HepG2 (cell line): ENCODE results near the gene DNASE2. TPM values are rescaled to one million over a fixed set of nuclear protein-coding genes. Genes with fewer than 3 reads are reported as not detected.

Experiments
- ATAC-seq: fragments of 200-7000 bp; cut with Tn5 transposase; 3 replicates; pipeline ENCODE4 v1.9.1; 2020; ENCODE audit warnings: mild to moderate bottlenecking, moderate library complexity
- BruUV-seq: library from RNA; stranded (reverse); fragments of 400-500 nt; replicated peaks from 2 replicates; lab custom pipeline; 2021; lab: Mats Ljungman, UMichigan
- CTCF ChIA-PET: fragments of 300-600 bp; formaldehyde crosslinking; extraction: SDS; loops from one replicate; lab custom pipeline; 2021; ENCODE audit warnings: low total read pairs, inconsistent platforms, low intra/inter-chr PET ratio; lab: Yijun Ruan, JAX
- POLR2A ChIA-PET: fragments of 350-600 bp; sonication (Branson Sonifier 250); formaldehyde crosslinking; loops from one replicate; lab custom pipeline; 2020; ENCODE audit warnings: antibody characterized with exemption, inconsistent platforms; lab: Yijun Ruan, JAX
- DNase-seq: peaks from one replicate; pipeline ENCODE4 v3.0.0-alpha.2; 2015; ENCODE audit warnings: low spot score
- FAIRE-seq: peaks from 3 replicates; lab custom pipeline; 2011; peaks lifted over from hg19 to GRCh38; lab: Jason Lieb, UNC
- H2AFZ ChIP-seq: one replicate; pipeline ENCODE4 v1.6.1; 2011; ENCODE audit warnings: low read length, inconsistent platforms
- H3K27ac ChIP-seq: fragments of 300-600 bp; 3 replicates; pipeline ENCODE4 v1.8.0; 2011; ENCODE audit warnings: mixed run types, mild to moderate bottlenecking, mixed read lengths, low read length, inconsistent platforms; ENCODE audit not compliant: insufficient read depth; ENCODE audit errors: extremely low read length
- H3K27me3 ChIP-seq, 2 experiments: fragments of 200-600 bp in 1 of 2; 2 replicates in 1 of 2; 3 replicates in 1 of 2; pipeline versions ENCODE4 v1.6.0 to v1.8.0; 2011; ENCODE audit warnings: low read length in 2 of 2, mild to moderate bottlenecking in 2 of 2, moderate library complexity in 2 of 2, inconsistent platforms in 1 of 2; ENCODE audit not compliant: insufficient read depth in 2 of 2, control insufficient read depth in 1 of 2
- H3K36me3 ChIP-seq, 2 experiments: fragments of 200-600 bp in 1 of 2; replicated peaks in 1 of 2; 2 replicates in 1 of 2; 3 replicates in 1 of 2; pipeline versions ENCODE4 v1.5.1 to v1.8.0; 2011; ENCODE audit warnings: low read length in 2 of 2, inconsistent platforms in 1 of 2; ENCODE audit not compliant: insufficient read depth in 2 of 2, control insufficient read depth in 1 of 2
- H3K4me1 ChIP-seq: 2 replicates; pipeline ENCODE4 v1.5.1; 2012; ENCODE audit warnings: low read length, inconsistent platforms; ENCODE audit not compliant: insufficient read depth
- H3K4me2 ChIP-seq: 2 replicates; pipeline ENCODE4 v1.6.0; 2011; ENCODE audit warnings: low read depth, low read length, inconsistent platforms
- H3K4me3 ChIP-seq, 3 experiments: fragments of 200-600 bp in 1 of 3; sonication (generic), shearing (Covaris generic) in 1 of 3; replicated peaks in 1 of 3; 2 replicates each; pipeline ENCODE4 v1.5.1; 2011 to 2016; ENCODE audit warnings: low read length in 3 of 3, inconsistent platforms in 2 of 3, low read depth in 2 of 3, mild to moderate bottlenecking in 2 of 3, control low read depth in 1 of 3, mixed read lengths in 1 of 3; ENCODE audit not compliant: insufficient read depth in 1 of 3
- H3K79me2 ChIP-seq: one replicate; pipeline ENCODE4 v1.6.1; 2011; ENCODE audit warnings: low read length, inconsistent platforms; ENCODE audit not compliant: insufficient read depth
- H3K9ac ChIP-seq: 2 replicates; pipeline ENCODE4 v1.6.0; 2011; ENCODE audit warnings: mild to moderate bottlenecking, low read depth, low read length, inconsistent platforms; ENCODE audit not compliant: insufficient read depth
- H3K9me3 ChIP-seq: 2 replicates; pipeline ENCODE4 v1.5.1; 2012; ENCODE audit warnings: mild to moderate bottlenecking, low read length
- H4K20me1 ChIP-seq: 2 replicates; pipeline ENCODE4 v1.6.0; 2011; ENCODE audit warnings: inconsistent platforms, mild to moderate bottlenecking, low read length, moderate library complexity; ENCODE audit not compliant: insufficient read depth
- BORCS8-MEF2B ChIP-seq: sonication (generic); formaldehyde crosslinking; IDR thresholded peaks from 2 replicates; pipeline ENCODE4 v1.8.0; 2022; ENCODE audit warnings: mild to moderate bottlenecking, missing genetic modification reagents
- CHD4 ChIP-seq: fragments of 200-600 bp; sonication (generic); IDR thresholded peaks from 2 replicates; pipeline ENCODE4 v1.7.0; 2017; ENCODE audit warnings: mild to moderate bottlenecking, low read length, borderline replicate concordance
- EHMT2 ChIP-seq: fragments of 200-600 bp; sonication (generic); IDR thresholded peaks from 2 replicates; pipeline ENCODE4 v1.7.0; 2017; ENCODE audit warnings: antibody characterized with exemption, low read depth, low read length, borderline replicate concordance
- POLR2AphosphoS2 ChIP-seq: IDR thresholded peaks from 2 replicates; pipeline ENCODE4 v1.6.1; 2011; ENCODE audit warnings: low read depth, low read length, improper control_type of control experiment
- ZNF557 ChIP-seq: sonication (generic); formaldehyde crosslinking; IDR thresholded peaks from 2 replicates; pipeline ENCODE4 v1.4.0; 2020; ENCODE audit warnings: missing genetic modification reagents
- ZNF569 ChIP-seq: sonication (generic); formaldehyde crosslinking; IDR thresholded peaks from 2 replicates; pipeline ENCODE4 v1.5.0; 2020; ENCODE audit warnings: mild to moderate bottlenecking, missing genetic modification reagents, moderate library complexity, borderline replicate concordance
- WGBS: methylation state at CpG from one replicate; pipeline ENCODE4 v1.1.6; 2017; ENCODE audit warnings: low lambda C conversion rate; 5-methylcytosine and 5-hydroxymethylcytosine counted together
- in situ Hi-C: cut with HindIII; loops from 2 replicates; pipeline ENCODE4 v1.10.0; 2017; ENCODE audit warnings: low pct_unique_long_range_greater_than_20kb; ENCODE audit not compliant: extremely low pct_ligation_motif_present
- intact Hi-C: fragments of 100-400 bp; cut with micrococcal nuclease; formaldehyde crosslinking; loops from one replicate; pipeline ENCODE4 v1.10.0; 2022; ENCODE audit not compliant: unreplicated experiment
- polyA plus RNA-seq, 8 experiments: library from polyadenylated mRNA; depleted of rRNA in 3 of 8; stranded (reverse) in 7 of 8; unstranded in 1 of 8; fragments of >200 nt; fragmentation: Illumina TruSeq in 4 of 8; extraction: Trizol in 4 of 8; gene quantifications; 2 replicates each; pipeline versions ENCODE4 v1.2.1 to v1.2.3, GENCODE V29; 2011 to 2016; ENCODE audit warnings: low read depth in 4 of 8, missing spikeins in 1 of 8, mixed read lengths in 1 of 8; ENCODE audit not compliant: insufficient read depth in 1 of 8
- total RNA-seq, 5 experiments: library from RNA; depleted of rRNA; stranded (reverse); fragments of >200 nt; fragmentation: Illumina TruSeq; extraction: Trizol; gene quantifications; 2 replicates each; pipeline ENCODE4 v1.2.3, GENCODE V29; 2016; ENCODE audit warnings: low read depth in 1 of 5
- TF ChIP-seq, protein P1 (sequence below): fragments of 450-650 bp; IDR thresholded peaks from 2 replicates; pipeline ENCODE4 v1.6.1; 2017; ENCODE audit warnings: mild to moderate bottlenecking
- TF ChIP-seq, protein P2 (sequence below): sonication (generic); formaldehyde crosslinking; IDR thresholded peaks from 2 replicates; pipeline ENCODE4 v1.4.0; 2020; ENCODE audit warnings: missing genetic modification reagents

Gene DNASE2
- total and polyA plus RNA-seq, 2 of the 13 experiments (the other 11 are each of a cell fraction or from before 2014, with no cell fraction given), result 7.5 to 16.2 TPM

GRCh38 chr19:12858041-12858928, 23.0 kb downstream of the DNASE2 start:
- no peaks in the 10 kb centered on the region for H3K79me2 ChIP-seq

More at GRCh38 chr19:12858041-12858928, 23.0 kb downstream of the DNASE2 start:
- no TSS peak for BruUV-seq
- Histone ChIP-seq H3K36me3 (no peaks in the 10 kb centered on the region), H3K4me2 (no peak overlapping the region), H3K9ac (no peak overlapping the region), H4K20me1 (no peaks in the 10 kb centered on the region), H2AFZ (no peak overlapping the region), H3K27me3 (no peaks in the 10 kb centered on the region), H3K4me3 (no peak overlapping the region), H3K4me1 (no peaks in the 10 kb centered on the region), H3K27ac (no peak overlapping the region), H3K9me3 (no peaks in the 10 kb centered on the region)
- intact Hi-C loops, result no loop called here
- FAIRE-seq (no peak), ATAC-seq (no peak), DNase-seq (no peak)
- TF ChIP-seq POLR2AphosphoS2, result no peak
- no peak for TF ChIP-seq ZNF569 (CRISPR knock-in tag)
- TF ChIP-seq CHD4, result no peak
- TF ChIP-seq ZNF557 (CRISPR knock-in tag), result no peak
- no peak for TF ChIP-seq BORCS8-MEF2B
- TF ChIP-seq EHMT2, result no peak
- TF ChIP-seq, protein P1, sequence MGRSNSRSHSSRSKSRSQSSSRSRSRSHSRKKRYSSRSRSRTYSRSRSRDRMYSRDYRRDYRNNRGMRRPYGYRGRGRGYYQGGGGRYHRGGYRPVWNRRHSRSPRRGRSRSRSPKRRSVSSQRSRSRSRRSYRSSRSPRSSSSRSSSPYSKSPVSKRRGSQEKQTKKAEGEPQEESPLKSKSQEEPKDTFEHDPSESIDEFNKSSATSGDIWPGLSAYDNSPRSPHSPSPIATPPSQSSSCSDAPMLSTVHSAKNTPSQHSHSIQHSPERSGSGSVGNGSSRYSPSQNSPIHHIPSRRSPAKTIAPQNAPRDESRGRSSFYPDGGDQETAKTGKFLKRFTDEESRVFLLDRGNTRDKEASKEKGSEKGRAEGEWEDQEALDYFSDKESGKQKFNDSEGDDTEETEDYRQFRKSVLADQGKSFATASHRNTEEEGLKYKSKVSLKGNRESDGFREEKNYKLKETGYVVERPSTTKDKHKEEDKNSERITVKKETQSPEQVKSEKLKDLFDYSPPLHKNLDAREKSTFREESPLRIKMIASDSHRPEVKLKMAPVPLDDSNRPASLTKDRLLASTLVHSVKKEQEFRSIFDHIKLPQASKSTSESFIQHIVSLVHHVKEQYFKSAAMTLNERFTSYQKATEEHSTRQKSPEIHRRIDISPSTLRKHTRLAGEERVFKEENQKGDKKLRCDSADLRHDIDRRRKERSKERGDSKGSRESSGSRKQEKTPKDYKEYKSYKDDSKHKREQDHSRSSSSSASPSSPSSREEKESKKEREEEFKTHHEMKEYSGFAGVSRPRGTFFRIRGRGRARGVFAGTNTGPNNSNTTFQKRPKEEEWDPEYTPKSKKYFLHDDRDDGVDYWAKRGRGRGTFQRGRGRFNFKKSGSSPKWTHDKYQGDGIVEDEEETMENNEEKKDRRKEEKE, result no peak
- TF ChIP-seq, protein P2, sequence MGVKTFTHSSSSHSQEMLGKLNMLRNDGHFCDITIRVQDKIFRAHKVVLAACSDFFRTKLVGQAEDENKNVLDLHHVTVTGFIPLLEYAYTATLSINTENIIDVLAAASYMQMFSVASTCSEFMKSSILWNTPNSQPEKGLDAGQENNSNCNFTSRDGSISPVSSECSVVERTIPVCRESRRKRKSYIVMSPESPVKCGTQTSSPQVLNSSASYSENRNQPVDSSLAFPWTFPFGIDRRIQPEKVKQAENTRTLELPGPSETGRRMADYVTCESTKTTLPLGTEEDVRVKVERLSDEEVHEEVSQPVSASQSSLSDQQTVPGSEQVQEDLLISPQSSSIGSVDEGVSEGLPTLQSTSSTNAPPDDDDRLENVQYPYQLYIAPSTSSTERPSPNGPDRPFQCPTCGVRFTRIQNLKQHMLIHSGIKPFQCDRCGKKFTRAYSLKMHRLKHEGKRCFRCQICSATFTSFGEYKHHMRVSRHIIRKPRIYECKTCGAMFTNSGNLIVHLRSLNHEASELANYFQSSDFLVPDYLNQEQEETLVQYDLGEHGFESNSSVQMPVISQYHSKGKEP (CRISPR knock-in tag), result no peak
- ChIA-PET POLR2A (no interaction called here), CTCF (no interaction called here)
- in situ Hi-C loops, result no loop called here
- WGBS, result 79% methylated on average over 21 of the region's 35 CpGs
